ENCODE results near the gene ALK. TPM values are rescaled to one million over a fixed set of nuclear protein-coding genes. Genes with fewer than 3 reads are reported as not detected.
"Not testable (repeated sequence)": the region's sequence is repeated elsewhere in the genome, so short reads cannot be mapped to it uniquely, and the experiment has no call there.

ALK gene
- polyA plus RNA-seq, 2 donors, result 0.04 to 0.05 TPM

- WGBS, 2 donors, result 90 to 94% methylated on average over 1 of the region's 1 CpG
- Histone ChIP-seq H3K9me3 (ENCODE audit: control insufficient read depth in 2 of 2, insufficient read depth in 1 of 2, low read depth in 1 of 2, low read length in 1 of 2) (no peaks in the 10 kb centered on the region), H3K27ac (ENCODE audit: low read depth in 2 of 2, low read length in 1 of 2) (no peak overlapping the region), H3K4me1 (ENCODE audit: control insufficient read depth in 2 of 2, insufficient read depth in 2 of 2, low read length in 1 of 2) (no peaks in the 10 kb centered on the region), H3K27me3 (ENCODE audit: control insufficient read depth in 1 of 2, insufficient read depth in 2 of 2, low read length in 2 of 2) (no peaks in the 10 kb centered on the region), H3K4me3 (ENCODE audit: low read depth in 1 of 2, low read length in 2 of 2) (no peak overlapping the region), H3K36me3 (ENCODE audit: control insufficient read depth in 2 of 2, insufficient read depth in 2 of 2, low read length in 1 of 2) (no peaks in the 10 kb centered on the region)
These were observed 87.3 kb downstream of the ALK start for GRCh38 chr2:29834036-29834540.

GRCh38 chr2:29831560-29831959 is 89.8 kb downstream of the ALK start:
- peaks cover 0 to 2% of the 10 kb centered on the region in 2 donors for H3K27me3 ChIP-seq (ENCODE audit: control insufficient read depth in 1 of 2, insufficient read depth in 2 of 2, low read length in 2 of 2)
- no peaks in the 10 kb centered on the region for H3K9me3 ChIP-seq (ENCODE audit: control insufficient read depth in 2 of 2, insufficient read depth in 1 of 2, low read depth in 1 of 2, low read length in 1 of 2)
- WGBS, 2 donors, result 89 to 95% methylated on average over 2 of the region's 2 CpGs

GRCh38 chr2:29829841-29830240 is 91.5 kb downstream of the ALK start:
- WGBS, 2 donors, result 29 to 47% methylated on average over 2 of the region's 2 CpGs
- Histone ChIP-seq H3K9me3 (ENCODE audit: control insufficient read depth in 2 of 2, insufficient read depth in 1 of 2, low read depth in 1 of 2, low read length in 1 of 2) (no peaks in the 10 kb centered on the region), H3K27me3 (ENCODE audit: control insufficient read depth in 1 of 2, insufficient read depth in 2 of 2, low read length in 2 of 2) (peaks cover 0 to 4% of the 10 kb centered on the region in 2 donors), H3K27ac (ENCODE audit: low read depth in 2 of 2, low read length in 1 of 2) (no peak overlapping the region), H3K4me3 (ENCODE audit: low read depth in 1 of 2, low read length in 2 of 2) (no peak overlapping the region), H3K4me1 (ENCODE audit: control insufficient read depth in 2 of 2, insufficient read depth in 2 of 2, low read length in 1 of 2) (no peaks in the 10 kb centered on the region), H3K36me3 (ENCODE audit: control insufficient read depth in 2 of 2, insufficient read depth in 2 of 2, low read length in 1 of 2) (no peaks in the 10 kb centered on the region)

More at GRCh38 chr2:29831560-29831959, 89.8 kb downstream of the ALK start:
- no peaks in the 10 kb centered on the region for H3K36me3 ChIP-seq (ENCODE audit: control insufficient read depth in 2 of 2, insufficient read depth in 2 of 2, low read length in 1 of 2)
- no peak overlapping the region for H3K27ac ChIP-seq (ENCODE audit: low read depth in 2 of 2, low read length in 1 of 2)
- no peaks in the 10 kb centered on the region for H3K4me1 ChIP-seq (ENCODE audit: control insufficient read depth in 2 of 2, insufficient read depth in 2 of 2, low read length in 1 of 2)
- no peak overlapping the region for H3K4me3 ChIP-seq (ENCODE audit: low read depth in 1 of 2, low read length in 2 of 2)

DNA sequence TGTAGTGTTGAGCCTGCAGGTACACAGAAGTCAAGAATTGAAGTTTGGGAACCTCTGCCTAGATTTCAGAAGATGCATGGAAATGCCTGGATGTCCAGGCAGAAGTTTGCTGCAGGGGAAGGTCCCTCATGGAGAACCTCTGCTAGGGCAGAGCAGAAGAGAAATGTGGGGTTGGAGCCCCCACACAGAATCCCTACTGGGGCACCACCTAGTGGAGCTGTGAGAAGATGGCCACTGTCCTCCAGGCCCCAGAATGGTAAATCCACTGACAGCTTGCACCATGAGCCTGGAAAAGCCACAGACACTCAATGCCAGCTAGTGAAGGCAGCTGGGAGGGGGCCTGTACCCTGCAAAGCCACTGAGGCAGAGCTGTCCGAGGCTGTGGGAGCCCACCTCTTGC is 97.2 kb downstream of the ALK start:
- WGBS, 2 donors, result 67 to 78% methylated on average over 1 of the region's 1 CpG
- not testable (repeated sequence) for H3K9me3 ChIP-seq (ENCODE audit: control insufficient read depth in 2 of 2, insufficient read depth in 1 of 2, low read depth in 1 of 2, low read length in 1 of 2); H3K4me3 ChIP-seq (ENCODE audit: low read depth in 1 of 2, low read length in 2 of 2); H3K36me3 ChIP-seq (ENCODE audit: control insufficient read depth in 2 of 2, insufficient read depth in 2 of 2, low read length in 1 of 2); H3K4me1 ChIP-seq (ENCODE audit: control insufficient read depth in 2 of 2, insufficient read depth in 2 of 2, low read length in 1 of 2); H3K27me3 ChIP-seq (ENCODE audit: control insufficient read depth in 1 of 2, insufficient read depth in 2 of 2, low read length in 2 of 2); H3K27ac ChIP-seq (ENCODE audit: low read depth in 2 of 2, low read length in 1 of 2)

DNA sequence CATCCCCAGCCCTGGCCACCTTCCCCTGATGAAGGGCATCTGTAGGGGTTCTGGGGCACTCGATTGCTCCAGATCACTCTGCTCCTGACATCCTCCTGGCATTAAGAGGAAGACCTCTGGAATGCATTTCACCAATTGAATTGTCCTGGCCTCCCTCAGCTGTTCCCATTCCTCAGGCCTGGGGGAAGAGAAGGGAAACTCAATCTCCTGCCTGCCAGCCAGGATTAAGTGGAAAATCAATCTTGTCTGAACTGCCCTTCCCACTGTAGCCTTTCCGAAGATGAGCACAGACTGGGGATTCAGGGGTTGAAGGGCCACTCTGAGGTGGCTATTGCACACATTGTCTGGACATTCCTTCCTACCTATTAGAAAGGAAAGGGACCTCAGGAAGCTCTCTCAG is 99.8 kb downstream of the ALK start:
- H3K9me3 ChIP-seq (ENCODE audit: control insufficient read depth in 2 of 2, insufficient read depth in 1 of 2, low read depth in 1 of 2, low read length in 1 of 2), result no peaks in the 10 kb centered on the region
- no peaks in the 10 kb centered on the region for H3K36me3 ChIP-seq (ENCODE audit: control insufficient read depth in 2 of 2, insufficient read depth in 2 of 2, low read length in 1 of 2)
- no peak overlapping the region for H3K4me3 ChIP-seq (ENCODE audit: low read depth in 1 of 2, low read length in 2 of 2)
- peaks cover 0 to 2% of the 10 kb centered on the region in 2 donors for H3K27me3 ChIP-seq (ENCODE audit: control insufficient read depth in 1 of 2, insufficient read depth in 2 of 2, low read length in 2 of 2)
- H3K4me1 ChIP-seq (ENCODE audit: control insufficient read depth in 2 of 2, insufficient read depth in 2 of 2, low read length in 1 of 2), result no peaks in the 10 kb centered on the region
- WGBS, 2 donors, result 69 to 80% methylated on average over 2 of the region's 2 CpGs
- H3K27ac ChIP-seq (ENCODE audit: low read depth in 2 of 2, low read length in 1 of 2), result no peak overlapping the region

GRCh38 chr2:29819570-29819969 is 101.8 kb downstream of the ALK start:
- H3K4me3 ChIP-seq (ENCODE audit: low read depth in 1 of 2, low read length in 2 of 2), result no peak overlapping the region
- H3K27me3 ChIP-seq (ENCODE audit: control insufficient read depth in 1 of 2, insufficient read depth in 2 of 2, low read length in 2 of 2), result no peaks in the 10 kb centered on the region
- H3K4me1 ChIP-seq (ENCODE audit: control insufficient read depth in 2 of 2, insufficient read depth in 2 of 2, low read length in 1 of 2), result no peaks in the 10 kb centered on the region
- H3K36me3 ChIP-seq (ENCODE audit: control insufficient read depth in 2 of 2, insufficient read depth in 2 of 2, low read length in 1 of 2), result no peaks in the 10 kb centered on the region
- H3K27ac ChIP-seq (ENCODE audit: low read depth in 2 of 2, low read length in 1 of 2), result no peak overlapping the region
- H3K9me3 ChIP-seq (ENCODE audit: control insufficient read depth in 2 of 2, insufficient read depth in 1 of 2, low read depth in 1 of 2, low read length in 1 of 2), result no peaks in the 10 kb centered on the region

DNA sequence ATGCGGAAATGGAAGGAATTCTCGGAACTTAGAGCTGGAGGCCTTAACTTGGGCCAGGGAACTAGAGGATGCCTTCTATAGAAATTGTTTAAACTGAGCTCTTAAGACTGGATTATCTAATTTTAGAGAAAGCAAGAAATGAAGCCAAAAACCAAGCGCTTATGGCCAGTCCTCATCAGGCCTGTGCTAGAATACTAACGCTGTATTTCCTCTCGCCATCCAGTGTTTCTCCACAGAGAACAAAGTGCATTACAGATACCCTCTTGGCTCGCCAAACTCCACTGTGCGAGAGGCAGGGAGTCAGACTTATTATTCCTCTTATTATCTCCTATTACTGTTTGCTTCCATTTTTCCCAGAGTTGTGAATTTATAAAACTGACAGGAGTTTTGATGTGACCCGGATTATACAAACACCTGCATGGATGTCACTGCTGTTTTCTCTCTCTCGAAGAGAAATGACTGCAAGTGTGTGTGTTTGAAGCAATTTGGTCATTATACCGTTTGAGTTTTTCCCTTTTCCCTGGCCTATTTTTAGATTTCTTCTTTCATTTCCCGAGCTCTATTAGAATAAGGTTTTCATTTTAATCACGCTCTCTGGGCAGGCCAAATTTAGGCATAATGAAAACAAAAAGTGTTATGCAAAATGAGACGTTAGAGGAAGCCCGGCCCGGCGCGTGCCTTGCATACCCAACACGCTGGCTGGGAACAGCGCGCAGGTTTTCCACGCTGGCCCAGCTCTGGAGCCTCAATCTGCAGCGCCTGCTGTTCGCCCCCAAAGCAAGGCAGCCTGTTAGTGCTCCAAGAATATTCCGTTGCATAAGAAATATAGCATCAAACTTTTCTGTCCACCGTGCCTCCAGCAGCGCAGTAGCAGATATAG is 103.3 kb downstream of the ALK start:
- no peaks in the 10 kb centered on the region for H3K9me3 ChIP-seq (ENCODE audit: control insufficient read depth in 2 of 2, insufficient read depth in 1 of 2, low read depth in 1 of 2, low read length in 1 of 2)
- H3K36me3 ChIP-seq (ENCODE audit: control insufficient read depth in 2 of 2, insufficient read depth in 2 of 2, low read length in 1 of 2), result no peaks in the 10 kb centered on the region
- H3K27me3 ChIP-seq (ENCODE audit: control insufficient read depth in 1 of 2, insufficient read depth in 2 of 2, low read length in 2 of 2), result no peaks in the 10 kb centered on the region
- H3K27ac ChIP-seq (ENCODE audit: low read depth in 2 of 2, low read length in 1 of 2), result peak overlapping the region in 1 of 2 donors; percentile 68
- no peaks in the 10 kb centered on the region for H3K4me1 ChIP-seq (ENCODE audit: control insufficient read depth in 2 of 2, insufficient read depth in 2 of 2, low read length in 1 of 2)
- no peak overlapping the region for H3K4me3 ChIP-seq (ENCODE audit: low read depth in 1 of 2, low read length in 2 of 2)
- WGBS, 2 donors, result 76 to 77% methylated on average over 26 of the region's 26 CpGs

- Histone ChIP-seq H3K9me3 (ENCODE audit: control insufficient read depth in 2 of 2, insufficient read depth in 1 of 2, low read depth in 1 of 2, low read length in 1 of 2) (no peaks in the 10 kb centered on the region), H3K36me3 (ENCODE audit: control insufficient read depth in 2 of 2, insufficient read depth in 2 of 2, low read length in 1 of 2) (no peaks in the 10 kb centered on the region), H3K4me1 (ENCODE audit: control insufficient read depth in 2 of 2, insufficient read depth in 2 of 2, low read length in 1 of 2) (no peaks in the 10 kb centered on the region), H3K27ac (ENCODE audit: low read depth in 2 of 2, low read length in 1 of 2) (peak overlapping the region; percentile 15 to 59), H3K27me3 (ENCODE audit: control insufficient read depth in 1 of 2, insufficient read depth in 2 of 2, low read length in 2 of 2) (no peaks in the 10 kb centered on the region), H3K4me3 (ENCODE audit: low read depth in 1 of 2, low read length in 2 of 2) (no peak overlapping the region)
- WGBS, 2 donors, result 72 to 81% methylated on average over 4 of the region's 4 CpGs
These were observed 104.1 kb downstream of the ALK start for GRCh38 chr2:29817299-29817698.

DNA sequence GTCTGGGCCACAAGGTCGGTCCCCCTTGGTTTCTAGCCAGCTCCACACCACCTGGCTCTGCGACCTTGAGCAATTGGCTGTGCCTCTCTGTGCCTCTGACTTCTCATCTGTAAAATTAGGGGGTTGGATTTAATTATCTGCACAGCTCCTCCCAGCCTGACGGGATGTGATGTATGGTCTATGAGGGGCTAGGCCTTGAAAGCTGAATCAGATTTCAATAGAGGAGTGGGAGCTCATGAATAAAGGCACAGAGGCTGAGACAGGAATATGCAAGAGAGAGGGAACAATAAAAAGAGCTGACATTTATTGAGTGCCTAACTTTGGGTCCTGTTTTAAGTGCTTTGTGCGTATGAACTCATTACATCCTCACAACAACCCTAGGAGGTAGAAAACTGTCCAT is 104.7 kb downstream of the ALK start:
- Histone ChIP-seq H3K9me3 (ENCODE audit: control insufficient read depth in 2 of 2, insufficient read depth in 1 of 2, low read depth in 1 of 2, low read length in 1 of 2) (no peaks in the 10 kb centered on the region), H3K36me3 (ENCODE audit: control insufficient read depth in 2 of 2, insufficient read depth in 2 of 2, low read length in 1 of 2) (no peaks in the 10 kb centered on the region), H3K4me1 (ENCODE audit: control insufficient read depth in 2 of 2, insufficient read depth in 2 of 2, low read length in 1 of 2) (no peaks in the 10 kb centered on the region), H3K27me3 (ENCODE audit: control insufficient read depth in 1 of 2, insufficient read depth in 2 of 2, low read length in 2 of 2) (no peaks in the 10 kb centered on the region), H3K4me3 (ENCODE audit: low read depth in 1 of 2, low read length in 2 of 2) (no peak overlapping the region), H3K27ac (ENCODE audit: low read depth in 2 of 2, low read length in 1 of 2) (peak overlapping the region in 1 of 2 donors; percentile 47)
- 57 to 61% methylated on average over 4 of the region's 4 CpGs for WGBS, 2 donors

DNA sequence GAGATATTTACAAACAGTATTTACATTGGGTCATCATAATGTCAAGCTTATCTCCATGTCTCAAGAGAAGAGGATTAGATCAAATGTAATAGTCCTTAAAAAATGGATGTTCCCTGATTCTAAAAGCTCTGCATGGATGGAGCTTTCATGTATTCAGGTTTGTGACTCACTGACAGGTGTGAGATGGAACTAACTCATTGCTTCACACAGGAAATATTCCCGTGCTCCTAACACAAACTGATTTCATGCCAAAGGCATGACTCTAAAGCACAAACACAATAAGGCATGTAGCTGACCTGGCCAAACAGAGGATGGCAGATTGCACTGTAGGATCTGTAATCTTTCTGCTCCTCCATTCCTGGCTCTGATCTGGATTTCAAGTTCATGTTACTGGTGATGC is 110.0 kb downstream of the ALK start:
- Histone ChIP-seq H3K36me3 (ENCODE audit: control insufficient read depth in 2 of 2, insufficient read depth in 2 of 2, low read length in 1 of 2) (no peaks in the 10 kb centered on the region), H3K4me1 (ENCODE audit: control insufficient read depth in 2 of 2, insufficient read depth in 2 of 2, low read length in 1 of 2) (no peaks in the 10 kb centered on the region), H3K27ac (ENCODE audit: low read depth in 2 of 2, low read length in 1 of 2) (no peak overlapping the region), H3K4me3 (ENCODE audit: low read depth in 1 of 2, low read length in 2 of 2) (no peak overlapping the region), H3K9me3 (ENCODE audit: control insufficient read depth in 2 of 2, insufficient read depth in 1 of 2, low read depth in 1 of 2, low read length in 1 of 2) (no peaks in the 10 kb centered on the region), H3K27me3 (ENCODE audit: control insufficient read depth in 1 of 2, insufficient read depth in 2 of 2, low read length in 2 of 2) (no peaks in the 10 kb centered on the region)
- 23 to 29% methylated on average over 1 of the region's 1 CpG for WGBS, 2 donors

All from esophagus (tissue), 2 donors.